ENCODE measurements around the gene FHAD1.

The FHAD1 gene

GRCh38 chr1:15254559-15254958 lies 7.5 kb downstream of the FHAD1 start:
- Histone ChIP-seq H3K4me1 (ENCODE audit: insufficient read depth, low read length) (no peaks in the 10 kb centered on the region), H3K36me3 (ENCODE audit: insufficient read depth, low read length) (no peaks in the 10 kb centered on the region), H3K9ac (ENCODE audit: low read depth, low read length) (no peak overlapping the region), H3K4me3 (ENCODE audit: low read length) (no peak overlapping the region), H3K9me3 (ENCODE audit: insufficient read depth, low read depth, low read length) (no peaks in the 10 kb centered on the region), H3K27ac (ENCODE audit: low read depth, low read length) (no peak overlapping the region), H3K27me3 (ENCODE audit: insufficient read depth, low read length) (no peaks in the 10 kb centered on the region)
- 50% methylated on average over 2 of the region's 2 CpGs for WGBS

- Histone ChIP-seq H3K9me3 (ENCODE audit: insufficient read depth, low read depth, low read length) (no peaks in the 10 kb centered on the region), H3K27me3 (ENCODE audit: insufficient read depth, low read length) (no peaks in the 10 kb centered on the region), H3K27ac (ENCODE audit: low read depth, low read length) (no peak overlapping the region), H3K4me1 (ENCODE audit: insufficient read depth, low read length) (no peaks in the 10 kb centered on the region), H3K36me3 (ENCODE audit: insufficient read depth, low read length) (no peaks in the 10 kb centered on the region), H3K9ac (ENCODE audit: low read depth, low read length) (no peak overlapping the region), H3K4me3 (ENCODE audit: low read length) (no peak overlapping the region)
- 73% methylated on average over 4 of the region's 4 CpGs for WGBS
These were observed 8.6 kb downstream of the FHAD1 start for GRCh38 chr1:15255582-15256149.

GRCh38 chr1:15256584-15256983 lies 9.6 kb downstream of the FHAD1 start:
- no peaks in the 10 kb centered on the region for H3K27me3 ChIP-seq (ENCODE audit: insufficient read depth, low read length)
- 97% methylated on average over 3 of the region's 3 CpGs for WGBS
- no peaks in the 10 kb centered on the region for H3K36me3 ChIP-seq (ENCODE audit: insufficient read depth, low read length)
- no peak overlapping the region for H3K9ac ChIP-seq (ENCODE audit: low read depth, low read length)
- H3K27ac ChIP-seq (ENCODE audit: low read depth, low read length): no peak overlapping the region
- no peaks in the 10 kb centered on the region for H3K4me1 ChIP-seq (ENCODE audit: insufficient read depth, low read length)
- H3K9me3 ChIP-seq (ENCODE audit: insufficient read depth, low read depth, low read length): no peaks in the 10 kb centered on the region
- H3K4me3 ChIP-seq (ENCODE audit: low read length): no peak overlapping the region

GRCh38 chr1:15257309-15257708 lies 10.3 kb downstream of the FHAD1 start:
- Histone ChIP-seq H3K27me3 (ENCODE audit: insufficient read depth, low read length) (no peaks in the 10 kb centered on the region), H3K9ac (ENCODE audit: low read depth, low read length) (no peak overlapping the region), H3K27ac (ENCODE audit: low read depth, low read length) (no peak overlapping the region), H3K9me3 (ENCODE audit: insufficient read depth, low read depth, low read length) (no peaks in the 10 kb centered on the region), H3K36me3 (ENCODE audit: insufficient read depth, low read length) (no peaks in the 10 kb centered on the region), H3K4me1 (ENCODE audit: insufficient read depth, low read length) (no peaks in the 10 kb centered on the region), H3K4me3 (ENCODE audit: low read length) (no peak overlapping the region)
- WGBS: 78% methylated on average over 14 of the region's 14 CpGs

- Histone ChIP-seq H3K9me3 (ENCODE audit: insufficient read depth, low read depth, low read length) (no peaks in the 10 kb centered on the region), H3K36me3 (ENCODE audit: insufficient read depth, low read length) (no peaks in the 10 kb centered on the region), H3K4me1 (ENCODE audit: insufficient read depth, low read length) (no peaks in the 10 kb centered on the region), H3K27me3 (ENCODE audit: insufficient read depth, low read length) (no peaks in the 10 kb centered on the region), H3K4me3 (ENCODE audit: low read length) (no peak overlapping the region), H3K27ac (ENCODE audit: low read depth, low read length) (no peak overlapping the region), H3K9ac (ENCODE audit: low read depth, low read length) (no peak overlapping the region)
- WGBS: 94% methylated on average over 12 of the region's 13 CpGs
These were observed 12.0 kb downstream of the FHAD1 start for GRCh38 chr1:15258833-15259621.

- Histone ChIP-seq H3K4me3 (ENCODE audit: low read length) (no peak overlapping the region), H3K9me3 (ENCODE audit: insufficient read depth, low read depth, low read length) (no peaks in the 10 kb centered on the region), H3K27ac (ENCODE audit: low read depth, low read length) (no peak overlapping the region), H3K4me1 (ENCODE audit: insufficient read depth, low read length) (no peaks in the 10 kb centered on the region), H3K27me3 (ENCODE audit: insufficient read depth, low read length) (no peaks in the 10 kb centered on the region), H3K36me3 (ENCODE audit: insufficient read depth, low read length) (no peaks in the 10 kb centered on the region), H3K9ac (ENCODE audit: low read depth, low read length) (no peak overlapping the region)
- WGBS: 91% methylated on average over 9 of the region's 9 CpGs
These were observed 12.6 kb downstream of the FHAD1 start for GRCh38 chr1:15259622-15260007.

- H3K9me3 ChIP-seq (ENCODE audit: insufficient read depth, low read depth, low read length): no peaks in the 10 kb centered on the region
- H3K36me3 ChIP-seq (ENCODE audit: insufficient read depth, low read length): no peaks in the 10 kb centered on the region
- WGBS: 88% methylated on average over 12 of the region's 12 CpGs
- no peaks in the 10 kb centered on the region for H3K27me3 ChIP-seq (ENCODE audit: insufficient read depth, low read length)
- H3K4me1 ChIP-seq (ENCODE audit: insufficient read depth, low read length): no peaks in the 10 kb centered on the region
- no peak overlapping the region for H3K9ac ChIP-seq (ENCODE audit: low read depth, low read length)
- H3K27ac ChIP-seq (ENCODE audit: low read depth, low read length): no peak overlapping the region
- H3K4me3 ChIP-seq (ENCODE audit: low read length): no peak overlapping the region
These were observed 13.6 kb downstream of the FHAD1 start for GRCh38 chr1:15260418-15261154.

GRCh38 chr1:15261155-15262002 lies 14.4 kb downstream of the FHAD1 start:
- 84% methylated on average over 20 of the region's 20 CpGs for WGBS
- no peaks in the 10 kb centered on the region for H3K4me1 ChIP-seq (ENCODE audit: insufficient read depth, low read length)
- H3K36me3 ChIP-seq (ENCODE audit: insufficient read depth, low read length): no peaks in the 10 kb centered on the region
- no peaks in the 10 kb centered on the region for H3K9me3 ChIP-seq (ENCODE audit: insufficient read depth, low read depth, low read length)
- H3K9ac ChIP-seq (ENCODE audit: low read depth, low read length): no peak overlapping the region
- H3K27me3 ChIP-seq (ENCODE audit: insufficient read depth, low read length): no peaks in the 10 kb centered on the region
- no peak overlapping the region for H3K27ac ChIP-seq (ENCODE audit: low read depth, low read length)
- no peak overlapping the region for H3K4me3 ChIP-seq (ENCODE audit: low read length)

GRCh38 chr1:15262003-15262377 lies 15.0 kb downstream of the FHAD1 start:
- Histone ChIP-seq H3K27me3 (ENCODE audit: insufficient read depth, low read length) (no peaks in the 10 kb centered on the region), H3K9ac (ENCODE audit: low read depth, low read length) (no peak overlapping the region), H3K4me1 (ENCODE audit: insufficient read depth, low read length) (no peaks in the 10 kb centered on the region), H3K27ac (ENCODE audit: low read depth, low read length) (no peak overlapping the region), H3K4me3 (ENCODE audit: low read length) (no peak overlapping the region), H3K9me3 (ENCODE audit: insufficient read depth, low read depth, low read length) (no peaks in the 10 kb centered on the region), H3K36me3 (ENCODE audit: insufficient read depth, low read length) (no peaks in the 10 kb centered on the region)
- WGBS: 95% methylated on average over 2 of the region's 2 CpGs

GRCh38 chr1:15262706-15263105 lies 15.7 kb downstream of the FHAD1 start:
- Histone ChIP-seq H3K9me3 (ENCODE audit: insufficient read depth, low read depth, low read length) (no peaks in the 10 kb centered on the region), H3K27ac (ENCODE audit: low read depth, low read length) (no peak overlapping the region), H3K4me1 (ENCODE audit: insufficient read depth, low read length) (no peaks in the 10 kb centered on the region), H3K9ac (ENCODE audit: low read depth, low read length) (no peak overlapping the region), H3K27me3 (ENCODE audit: insufficient read depth, low read length) (no peaks in the 10 kb centered on the region), H3K4me3 (ENCODE audit: low read length) (no peak overlapping the region), H3K36me3 (ENCODE audit: insufficient read depth, low read length) (no peaks in the 10 kb centered on the region)
- 93% methylated on average over 5 of the region's 5 CpGs for WGBS

GRCh38 chr1:15264769-15265168 lies 17.7 kb downstream of the FHAD1 start:
- Histone ChIP-seq H3K27ac (ENCODE audit: low read depth, low read length) (no peak overlapping the region), H3K9ac (ENCODE audit: low read depth, low read length) (no peak overlapping the region), H3K27me3 (ENCODE audit: insufficient read depth, low read length) (no peaks in the 10 kb centered on the region), H3K4me3 (ENCODE audit: low read length) (no peak overlapping the region), H3K9me3 (ENCODE audit: insufficient read depth, low read depth, low read length) (no peaks in the 10 kb centered on the region), H3K4me1 (ENCODE audit: insufficient read depth, low read length) (no peaks in the 10 kb centered on the region), H3K36me3 (ENCODE audit: insufficient read depth, low read length) (no peaks in the 10 kb centered on the region)
- WGBS: 52% methylated on average over 2 of the region's 2 CpGs
